ENCODE results near the gene TFIP11.

DNA sequence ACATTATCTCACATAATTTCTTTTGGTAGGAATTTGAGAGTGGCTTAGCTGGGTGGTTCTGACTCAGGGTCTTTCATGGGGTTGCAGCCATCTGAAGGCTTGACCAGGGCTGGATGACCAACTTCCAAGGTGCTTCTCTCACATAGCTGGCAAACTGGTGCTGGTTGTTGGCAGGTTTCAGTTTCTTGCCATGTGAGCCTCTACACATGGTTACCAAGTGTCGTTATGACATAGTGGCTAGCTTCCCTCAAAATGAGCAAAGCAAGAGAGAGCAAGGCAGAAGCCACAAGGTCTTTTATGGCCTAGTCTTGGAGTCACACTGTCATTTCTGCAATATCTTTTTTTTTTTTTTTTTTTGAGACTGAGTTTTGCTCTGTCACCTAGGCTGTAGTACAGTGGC lies 4.2 kb upstream of the TFIP11 start:
- TF ChIP-seq, protein P1, sequence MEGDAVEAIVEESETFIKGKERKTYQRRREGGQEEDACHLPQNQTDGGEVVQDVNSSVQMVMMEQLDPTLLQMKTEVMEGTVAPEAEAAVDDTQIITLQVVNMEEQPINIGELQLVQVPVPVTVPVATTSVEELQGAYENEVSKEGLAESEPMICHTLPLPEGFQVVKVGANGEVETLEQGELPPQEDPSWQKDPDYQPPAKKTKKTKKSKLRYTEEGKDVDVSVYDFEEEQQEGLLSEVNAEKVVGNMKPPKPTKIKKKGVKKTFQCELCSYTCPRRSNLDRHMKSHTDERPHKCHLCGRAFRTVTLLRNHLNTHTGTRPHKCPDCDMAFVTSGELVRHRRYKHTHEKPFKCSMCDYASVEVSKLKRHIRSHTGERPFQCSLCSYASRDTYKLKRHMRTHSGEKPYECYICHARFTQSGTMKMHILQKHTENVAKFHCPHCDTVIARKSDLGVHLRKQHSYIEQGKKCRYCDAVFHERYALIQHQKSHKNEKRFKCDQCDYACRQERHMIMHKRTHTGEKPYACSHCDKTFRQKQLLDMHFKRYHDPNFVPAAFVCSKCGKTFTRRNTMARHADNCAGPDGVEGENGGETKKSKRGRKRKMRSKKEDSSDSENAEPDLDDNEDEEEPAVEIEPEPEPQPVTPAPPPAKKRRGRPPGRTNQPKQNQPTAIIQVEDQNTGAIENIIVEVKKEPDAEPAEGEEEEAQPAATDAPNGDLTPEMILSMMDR (IDR thresholded peaks at IDR 0.05) = no peak
- no peak for TF ChIP-seq POLR2A (IDR thresholded peaks at IDR 0.05)
